Ovary (tissue), 3 donors: ENCODE data around the gene DACT1.

Experiments
- POLR2A ChIP-seq: fragments of 450-650 bp; IDR thresholded peaks from one replicate; pipeline ENCODE4 v1.6.1; 2017; ENCODE audit warnings: antibody characterized with exemption, mild to moderate bottlenecking, moderate library complexity
- TF ChIP-seq, protein P1 (sequence below), 3 donors: fragments of 450-650 bp in 2 of 3; fragments of 200-600 bp in 1 of 3; IDR thresholded peaks; one replicate each; pipeline versions ENCODE4 v1.5.1 to v1.8.0; 2016 to 2022; ENCODE audit warnings: antibody characterized with exemption in 3 of 3, mild to moderate bottlenecking in 1 of 3
- donor health status: DM: no; HTN: no; CAD: no.

- TF ChIP-seq, protein P1, sequence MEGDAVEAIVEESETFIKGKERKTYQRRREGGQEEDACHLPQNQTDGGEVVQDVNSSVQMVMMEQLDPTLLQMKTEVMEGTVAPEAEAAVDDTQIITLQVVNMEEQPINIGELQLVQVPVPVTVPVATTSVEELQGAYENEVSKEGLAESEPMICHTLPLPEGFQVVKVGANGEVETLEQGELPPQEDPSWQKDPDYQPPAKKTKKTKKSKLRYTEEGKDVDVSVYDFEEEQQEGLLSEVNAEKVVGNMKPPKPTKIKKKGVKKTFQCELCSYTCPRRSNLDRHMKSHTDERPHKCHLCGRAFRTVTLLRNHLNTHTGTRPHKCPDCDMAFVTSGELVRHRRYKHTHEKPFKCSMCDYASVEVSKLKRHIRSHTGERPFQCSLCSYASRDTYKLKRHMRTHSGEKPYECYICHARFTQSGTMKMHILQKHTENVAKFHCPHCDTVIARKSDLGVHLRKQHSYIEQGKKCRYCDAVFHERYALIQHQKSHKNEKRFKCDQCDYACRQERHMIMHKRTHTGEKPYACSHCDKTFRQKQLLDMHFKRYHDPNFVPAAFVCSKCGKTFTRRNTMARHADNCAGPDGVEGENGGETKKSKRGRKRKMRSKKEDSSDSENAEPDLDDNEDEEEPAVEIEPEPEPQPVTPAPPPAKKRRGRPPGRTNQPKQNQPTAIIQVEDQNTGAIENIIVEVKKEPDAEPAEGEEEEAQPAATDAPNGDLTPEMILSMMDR (IDR thresholded peaks at IDR 0.05): peak; percentile 19 to 55 (median 44)
- TF ChIP-seq POLR2A: no peak
Observed at GRCh38 chr14:58639842-58640484, 2.2 kb downstream of the DACT1 start.
